ENCODE measurements around the gene STK40. TPM values are rescaled to one million over a fixed set of nuclear protein-coding genes. Genes with fewer than 3 reads are reported as not detected.

STK40 gene
- total and polyA plus RNA-seq, 9 of the 15 experiments (the other 6 are each of a cell fraction or from before 2014, with no cell fraction given), result 0.69 to 94.3 (median 39.1) TPM

DNA sequence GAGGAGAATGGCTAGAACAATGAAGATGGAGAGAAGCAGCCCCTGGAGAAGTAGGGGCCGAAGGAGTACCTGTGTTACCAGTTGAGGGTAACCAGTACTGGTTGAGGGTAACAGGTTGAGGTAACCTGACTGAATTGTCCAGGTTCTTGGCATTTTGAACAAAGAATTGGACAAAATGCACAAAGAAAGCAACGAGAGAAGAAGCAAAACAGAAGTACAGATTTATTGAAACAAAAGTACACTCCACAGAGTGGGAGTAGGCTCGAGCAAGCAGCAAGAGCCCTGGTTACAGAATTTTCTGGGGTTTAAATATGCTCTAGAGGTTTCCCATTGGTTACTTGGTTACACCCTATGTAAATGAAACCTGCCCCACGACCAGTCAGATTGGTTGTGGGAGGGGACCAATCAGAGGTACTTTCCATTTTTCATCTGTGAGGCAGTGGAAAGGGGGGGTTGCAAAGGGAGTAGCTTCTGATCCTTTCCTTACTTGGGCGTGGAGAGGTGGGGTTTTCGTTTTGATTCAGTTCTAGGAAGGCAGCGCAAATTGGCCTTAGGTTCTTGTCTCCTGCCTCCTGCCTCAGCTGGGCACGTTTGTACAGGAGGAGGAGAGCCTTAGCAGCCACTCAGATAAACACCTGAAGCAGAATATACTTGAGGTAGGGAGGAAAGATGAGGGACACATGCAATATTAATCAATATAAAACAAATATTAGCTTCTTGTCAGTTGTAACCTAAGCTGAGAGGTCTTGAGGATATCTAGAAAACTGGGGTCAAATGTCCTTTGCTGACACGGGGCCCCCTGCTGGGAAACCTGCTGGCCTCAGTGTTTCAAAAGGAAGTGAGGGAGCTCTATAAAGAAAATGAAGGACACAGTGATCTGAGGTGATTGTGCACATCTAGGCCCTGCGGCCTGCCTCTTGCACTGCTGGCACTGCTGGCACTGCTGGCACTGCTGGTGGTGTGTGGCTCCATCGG lies 26.2 kb upstream of the STK40 start (continued):
- TF ChIP-seq CSDE1 (IDR thresholded peaks at IDR 0.05) (no peak), SMC3 (conservative IDR thresholded peaks at IDR 0.05; ENCODE audit: insufficient read depth, low read depth, low read length) (0 out of 2 replicates have a peak, but pooled peaks have one; percentile 9), POLR2A (conservative IDR thresholded peaks at IDR 0.05) (peak; percentile 51), NBN (IDR thresholded peaks at IDR 0.05; ENCODE audit: low read depth) (0 out of 2 replicates have a peak, but pooled peaks have one; percentile 26), ATF7 (IDR thresholded peaks at IDR 0.05) (peak; percentile 19; the same call in 1 of the 2 replicates), KAT7 (CRISPR knock-in tag; IDR thresholded peaks at IDR 0.05; ENCODE audit: borderline replicate concordance) (no peak), HNRNPH1 (optimal IDR thresholded peaks at IDR 0.05; ENCODE audit: low read depth, low read length) (no peak), SIX5 (IDR thresholded peaks at IDR 0.05; ENCODE audit: borderline replicate concordance in 1 of 2, insufficient read depth in 1 of 2, low read depth in 1 of 2, low read length in 2 of 2) (no peak), ZNF224 (CRISPR knock-in tag; IDR thresholded peaks at IDR 0.05) (no peak), MEIS2 (IDR thresholded peaks at IDR 0.05; ENCODE audit: partially characterized antibody) (peak; percentile 73), CXXC5 (CRISPR knock-in tag; IDR thresholded peaks at IDR 0.05) (0 out of 2 replicates have a peak, but pooled peaks have one; percentile 25), FOXM1 (IDR thresholded peaks at IDR 0.05; ENCODE audit: low read depth) (peak; percentile 58), FOXM1 (CRISPR knock-in tag; IDR thresholded peaks at IDR 0.05; ENCODE audit: low read depth) (no peak), CBX3 (IDR thresholded peaks at IDR 0.05; ENCODE audit: borderline replicate concordance in 1 of 2, low read length in 2 of 2) (peak in 1 of 2 experiments; percentile 65; a peak in 1 of 3 replicates), ZNF778 (CRISPR knock-in tag; IDR thresholded peaks at IDR 0.05) (no peak), TAF15 (IDR thresholded peaks at IDR 0.05; ENCODE audit: low read depth, low read length) (no peak), LCOR (CRISPR knock-in tag; IDR thresholded peaks at IDR 0.05) (peak; percentile 27; the same call in 1 of the 2 replicates)
- TF ChIP-seq, protein P1, sequence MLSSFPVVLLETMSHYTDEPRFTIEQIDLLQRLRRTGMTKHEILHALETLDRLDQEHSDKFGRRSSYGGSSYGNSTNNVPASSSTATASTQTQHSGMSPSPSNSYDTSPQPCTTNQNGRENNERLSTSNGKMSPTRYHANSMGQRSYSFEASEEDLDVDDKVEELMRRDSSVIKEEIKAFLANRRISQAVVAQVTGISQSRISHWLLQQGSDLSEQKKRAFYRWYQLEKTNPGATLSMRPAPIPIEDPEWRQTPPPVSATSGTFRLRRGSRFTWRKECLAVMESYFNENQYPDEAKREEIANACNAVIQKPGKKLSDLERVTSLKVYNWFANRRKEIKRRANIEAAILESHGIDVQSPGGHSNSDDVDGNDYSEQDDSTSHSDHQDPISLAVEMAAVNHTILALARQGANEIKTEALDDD (IDR thresholded peaks at IDR 0.05), result peak; percentile 80
- TF ChIP-seq, protein P2, sequence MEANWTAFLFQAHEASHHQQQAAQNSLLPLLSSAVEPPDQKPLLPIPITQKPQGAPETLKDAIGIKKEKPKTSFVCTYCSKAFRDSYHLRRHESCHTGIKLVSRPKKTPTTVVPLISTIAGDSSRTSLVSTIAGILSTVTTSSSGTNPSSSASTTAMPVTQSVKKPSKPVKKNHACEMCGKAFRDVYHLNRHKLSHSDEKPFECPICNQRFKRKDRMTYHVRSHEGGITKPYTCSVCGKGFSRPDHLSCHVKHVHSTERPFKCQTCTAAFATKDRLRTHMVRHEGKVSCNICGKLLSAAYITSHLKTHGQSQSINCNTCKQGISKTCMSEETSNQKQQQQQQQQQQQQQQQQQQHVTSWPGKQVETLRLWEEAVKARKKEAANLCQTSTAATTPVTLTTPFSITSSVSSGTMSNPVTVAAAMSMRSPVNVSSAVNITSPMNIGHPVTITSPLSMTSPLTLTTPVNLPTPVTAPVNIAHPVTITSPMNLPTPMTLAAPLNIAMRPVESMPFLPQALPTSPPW (CRISPR knock-in tag; IDR thresholded peaks at IDR 0.05), result peak; percentile 70
- TF ChIP-seq, protein P3, sequence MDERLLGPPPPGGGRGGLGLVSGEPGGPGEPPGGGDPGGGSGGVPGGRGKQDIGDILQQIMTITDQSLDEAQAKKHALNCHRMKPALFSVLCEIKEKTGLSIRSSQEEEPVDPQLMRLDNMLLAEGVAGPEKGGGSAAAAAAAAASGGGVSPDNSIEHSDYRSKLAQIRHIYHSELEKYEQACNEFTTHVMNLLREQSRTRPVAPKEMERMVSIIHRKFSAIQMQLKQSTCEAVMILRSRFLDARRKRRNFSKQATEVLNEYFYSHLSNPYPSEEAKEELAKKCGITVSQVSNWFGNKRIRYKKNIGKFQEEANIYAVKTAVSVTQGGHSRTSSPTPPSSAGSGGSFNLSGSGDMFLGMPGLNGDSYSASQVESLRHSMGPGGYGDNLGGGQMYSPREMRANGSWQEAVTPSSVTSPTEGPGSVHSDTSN (CRISPR knock-in tag; IDR thresholded peaks at IDR 0.05; ENCODE audit: low read depth), result no peak
- TF ChIP-seq, protein P3 (tag; conservative IDR thresholded peaks at IDR 0.05; ENCODE audit: low read depth), result peak; percentile 61; the same call in 1 of the 2 replicates
